Kidney epithelial cell (primary cell): Measurements from ENCODE around the gene SPA17. TPM values are rescaled to one million over a fixed set of nuclear protein-coding genes. Genes with fewer than 3 reads are reported as not detected.

Source experiments
- DNase-seq: peaks from one replicate; pipeline ENCODE4 v3.0.0-alpha.2; 2010; ENCODE audit warnings: low read depth
- H3K27me3 ChIP-seq: 2 replicates; pipeline ENCODE4 v1.6.0; 2011; ENCODE audit warnings: low read length; ENCODE audit not compliant: control insufficient read depth, insufficient read depth
- H3K36me3 ChIP-seq: 2 replicates; pipeline ENCODE4 v1.5.1; 2011; ENCODE audit warnings: low read length; ENCODE audit not compliant: control insufficient read depth, insufficient read depth
- H3K4me3 ChIP-seq: 2 replicates; pipeline ENCODE4 v1.5.1; 2011; ENCODE audit warnings: low read depth, mild to moderate bottlenecking, control low read depth, low read length
- CTCF ChIP-seq: IDR thresholded peaks from 2 replicates; pipeline ENCODE4 v1.5.1; 2011; ENCODE audit warnings: mild to moderate bottlenecking, moderate library complexity, low read length, control low read depth, inconsistent platforms; ENCODE audit not compliant: insufficient read depth, poor library complexity, severe bottlenecking
- total RNA-seq: library from RNA; depleted of rRNA; stranded (reverse); fragments of >200 nt; gene quantifications from 2 replicates; pipeline ENCODE4 v1.2.3, GENCODE V29; 2015

The SPA17 gene
- total RNA-seq, 1 donor from 2014 or later: 15.8 TPM

- no peak for TF ChIP-seq CTCF
- no peak overlapping the region for H3K4me3 ChIP-seq
Measured at GRCh38 chr11:124728134-124728533, 54.4 kb downstream of the SPA17 start.

GRCh38 chr11:124729571-124729970, 55.9 kb downstream of the SPA17 start:
- TF ChIP-seq CTCF: no peak
- H3K36me3 ChIP-seq: no peaks in the 10 kb centered on the region
- DNase-seq: no peak
- H3K4me3 ChIP-seq: no peak overlapping the region
- H3K27me3 ChIP-seq: peaks cover 2% of the 10 kb centered on the region

More at GRCh38 chr11:124728134-124728533, 54.4 kb downstream of the SPA17 start:
- H3K36me3 ChIP-seq: no peaks in the 10 kb centered on the region
- peaks cover 2% of the 10 kb centered on the region for H3K27me3 ChIP-seq
- DNase-seq: no peak

- TF ChIP-seq CTCF: no peak
Measured at GRCh38 chr11:124732230-124732629, 58.5 kb downstream of the SPA17 start.

GRCh38 chr11:124736736-124737135, 63.0 kb downstream of the SPA17 start:
- Histone ChIP-seq H3K27me3 (peaks cover 34% of the 10 kb centered on the region), H3K4me3 (no peak overlapping the region), H3K36me3 (no peaks in the 10 kb centered on the region)
- no peak for TF ChIP-seq CTCF
- DNase-seq: no peak

More at GRCh38 chr11:124732230-124732629, 58.5 kb downstream of the SPA17 start:
- Histone ChIP-seq H3K4me3 (no peak overlapping the region), H3K27me3 (peaks cover 8% of the 10 kb centered on the region), H3K36me3 (no peaks in the 10 kb centered on the region)
- DNase-seq: no peak

GRCh38 chr11:124737638-124738305, 64.1 kb downstream of the SPA17 start:
- DNase-seq: no peak
- Histone ChIP-seq H3K4me3 (no peak overlapping the region), H3K36me3 (no peaks in the 10 kb centered on the region), H3K27me3 (peaks cover 35% of the 10 kb centered on the region)
- TF ChIP-seq CTCF: no peak

- no peak for TF ChIP-seq CTCF
- peaks cover 35% of the 10 kb centered on the region for H3K27me3 ChIP-seq
- H3K36me3 ChIP-seq: no peaks in the 10 kb centered on the region
- DNase-seq: no peak
- H3K4me3 ChIP-seq: peak overlapping the region; percentile 35
Measured at GRCh38 chr11:124738713-124739478, 65.2 kb downstream of the SPA17 start.
